Lower leg skin (tissue), 4 donors: Measurements from ENCODE around the gene INTS7. TPM values are rescaled to one million over a fixed set of nuclear protein-coding genes. Genes with fewer than 3 reads are reported as not detected.

Experiments
- DNase-seq, 2 donors: peaks; one replicate each; pipeline ENCODE4 v3.0.0-alpha.2; 2019; ENCODE audit warnings: low spot score in 2 of 2
- H3K4me3 ChIP-seq: fragments of 200-600 bp; sonication (generic); 2 replicates; pipeline ENCODE4 v1.5.1; 2017; ENCODE audit warnings: mild to moderate bottlenecking, low read depth; ENCODE audit not compliant: poor library complexity, severe bottlenecking
- CTCF ChIP-seq, 3 donors: fragments of 450-650 bp; IDR thresholded peaks; one replicate each; pipeline ENCODE4 v1.5.1; 2016; ENCODE audit warnings: antibody characterized with exemption in 3 of 3, mild to moderate bottlenecking in 3 of 3, moderate library complexity in 2 of 3
- POLR2A ChIP-seq, 2 donors: fragments of 450-650 bp; IDR thresholded peaks; one replicate each; pipeline ENCODE4 v1.6.1; 2016 to 2017; ENCODE audit warnings: antibody characterized with exemption in 2 of 2, mild to moderate bottlenecking in 1 of 2, moderate library complexity in 1 of 2
- WGBS, 2 donors: methylation state at CpG; one replicate each; pipeline ENCODE4 v1.1.5; 2018; 5-methylcytosine and 5-hydroxymethylcytosine counted together
- intact Hi-C: fragments of 100-400 bp; cut with DNase I; formaldehyde crosslinking; loops from one replicate; pipeline ENCODE4 v1.15.0; 2023; ENCODE audit warnings: low total_unique reads
- microRNA-seq, 2 donors: library from miRNA; unstranded; fragments of <30 nt; microRNA quantifications; one replicate each; pipeline ENCODE4, GENCODE V29; 2016; ENCODE audit warnings: borderline replicate concordance in 2 of 2, borderline number of aligned reads in 1 of 2
- total RNA-seq, 4 donors: library from RNA; depleted of rRNA; stranded (reverse); fragments of >200 nt; gene quantifications; one replicate each; pipeline ENCODE4 v1.1.0, GENCODE V29; 2016

The INTS7 gene
- total RNA-seq, 4 donors from 2014 or later = 8.5 to 15.5 (median 11.0) TPM

GRCh38 chr1:211894312-211894711 is 141.0 kb downstream of the INTS7 start:
- no peak for TF ChIP-seq CTCF (IDR thresholded peaks at IDR 0.05)
- TF ChIP-seq POLR2A (IDR thresholded peaks at IDR 0.05) = no peak
- no peak for DNase-seq
- no peak overlapping the region for H3K4me3 ChIP-seq
- intact Hi-C loops = no loop called here
- 84 to 92% methylated on average over 5 of the region's 5 CpGs for WGBS, 2 donors

- DNase-seq = no peak
- intact Hi-C loops = no loop called here
- H3K4me3 ChIP-seq = no peak overlapping the region
- 82 to 84% methylated on average over 5 of the region's 5 CpGs for WGBS, 2 donors
- TF ChIP-seq POLR2A (IDR thresholded peaks at IDR 0.05) = no peak
- TF ChIP-seq CTCF (IDR thresholded peaks at IDR 0.05) = no peak
These were observed 142.1 kb downstream of the INTS7 start for GRCh38 chr1:211893260-211893659.

GRCh38 chr1:211892577-211892976 is 142.8 kb downstream of the INTS7 start:
- 67 to 73% methylated on average over 3 of the region's 3 CpGs for WGBS, 2 donors
- TF ChIP-seq CTCF (IDR thresholded peaks at IDR 0.05) = no peak
- no peak for TF ChIP-seq POLR2A (IDR thresholded peaks at IDR 0.05)
- intact Hi-C loops = no loop called here
- no peak overlapping the region for H3K4me3 ChIP-seq
- DNase-seq = no peak

- 70 to 78% methylated on average over 1 of the region's 1 CpG for WGBS, 2 donors
- no peak for DNase-seq
- intact Hi-C loops = no loop called here
- no peak for TF ChIP-seq POLR2A (IDR thresholded peaks at IDR 0.05)
- no peak overlapping the region for H3K4me3 ChIP-seq
These were observed 143.6 kb downstream of the INTS7 start for GRCh38 chr1:211891708-211892107.

Small RNA genes within 50 kb of the gene (microRNA-seq; reads per million reads assigned to microRNA genes)
- 0 reads per million in 2 donors for gene MIR3122

Other genes with a start within 250 kb of the INTS7 start
- gene LPGAT1, start 204.8 kb downstream of the INTS7 start, total RNA-seq = 10 to 100 TPM; 13.7 to 86.3 (median 26.7) TPM
- gene DTL, start 191 bp upstream of the INTS7 start, total RNA-seq = 1 to 10 TPM in 2 of 4 donors, under 1 TPM in 2; 0.23 to 1.2 (median 0.90) TPM
- 10 to 100 TPM; 34.9 to 57.6 (median 53.2) TPM for gene PPP2R5A, start 249.9 kb upstream of the INTS7 start, total RNA-seq